NCI-H2081 treated with DMSO at 0.1 percent for 48 hours (cell line): ENCODE data around the gene HELQ.
"Not testable (repeated sequence)": the region's sequence is repeated elsewhere in the genome, so short reads cannot be mapped to it uniquely, and the experiment has no call there.

Experiments
- DNase-seq: peaks from one replicate; lab custom pipeline; 2025; lab: John Stamatoyannopoulos, UW

The HELQ gene

GRCh38 chr4:83455281-83456183 lies at the start of gene HELQ, which contains the start of gene MRPS18C:
Gene HELQ, minus strand, starts transcription at chr4:83455823. Its CDS starts 130 bp downstream, at chr4:83455693.
Gene MRPS18C, plus strand, starts transcription at chr4:83456058. Its CDS starts 20 bp downstream, at chr4:83456078.
- peak; percentile 81 for DNase-seq

- no peak for DNase-seq
Observed at GRCh38 chr4:83504996-83505395, 49.4 kb upstream of the HELQ start.

GRCh38 chr4:83504503-83504902 lies 48.9 kb upstream of the HELQ start:
- DNase-seq = no peak

- no peak for DNase-seq
Observed at GRCh38 chr4:83503974-83504373, 48.4 kb upstream of the HELQ start.

GRCh38 chr4:83501671-83502070 lies 46.0 kb upstream of the HELQ start:
- DNase-seq = not testable (repeated sequence)

GRCh38 chr4:83498187-83498586 lies 42.6 kb upstream of the HELQ start:
- DNase-seq = no peak

GRCh38 chr4:83496085-83496917 lies 40.7 kb upstream of the HELQ start:
- DNase-seq = not testable (repeated sequence)

GRCh38 chr4:83490876-83491450 lies 35.3 kb upstream of the HELQ start:
- no peak for DNase-seq

GRCh38 chr4:83489711-83490326 lies 34.2 kb upstream of the HELQ start:
- DNase-seq = no peak

- no peak for DNase-seq
Observed at GRCh38 chr4:83486457-83487129, 31.0 kb upstream of the HELQ start.

GRCh38 chr4:83484500-83485461 lies 29.2 kb upstream of the HELQ start, which contains the start of gene ABRAXAS1:
Gene ABRAXAS1, minus strand, starts transcription at chr4:83485100. Its CDS starts 28 bp downstream, at chr4:83485072.
- peak; percentile 41 for DNase-seq

GRCh38 chr4:83473966-83474365 lies 18.3 kb upstream of the HELQ start:
- DNase-seq = no peak

- no peak for DNase-seq
Observed at GRCh38 chr4:83473423-83473822, 17.8 kb upstream of the HELQ start.

GRCh38 chr4:83456184-83456501 lies 520 bp upstream of the HELQ start:
- DNase-seq = no peak

- DNase-seq = no peak
Observed at GRCh38 chr4:83454686-83455085, 937 bp downstream of the HELQ start.

- DNase-seq = no peak
Observed at GRCh38 chr4:83449009-83449408, 6.6 kb downstream of the HELQ start.

GRCh38 chr4:83440899-83441298 lies 14.7 kb downstream of the HELQ start:
- DNase-seq = no peak

GRCh38 chr4:83440148-83440814 lies 15.3 kb downstream of the HELQ start:
- DNase-seq = no peak

- no peak for DNase-seq
Observed at GRCh38 chr4:83438719-83439118, 16.9 kb downstream of the HELQ start.

GRCh38 chr4:83436680-83437079 lies 18.9 kb downstream of the HELQ start:
- DNase-seq = no peak
